ENCODE results near the gene PGAM4. TPM values are rescaled to one million over a fixed set of nuclear protein-coding genes. Genes with fewer than 3 reads are reported as not detected.
"Not testable (repeated sequence)": the region's sequence is repeated elsewhere in the genome, so short reads cannot be mapped to it uniquely, and the experiment has no call there.

The PGAM4 gene
- total RNA-seq, 6 experiments from 2014 or later: 0.23 to 0.65 TPM; not detected in 4

DNA sequence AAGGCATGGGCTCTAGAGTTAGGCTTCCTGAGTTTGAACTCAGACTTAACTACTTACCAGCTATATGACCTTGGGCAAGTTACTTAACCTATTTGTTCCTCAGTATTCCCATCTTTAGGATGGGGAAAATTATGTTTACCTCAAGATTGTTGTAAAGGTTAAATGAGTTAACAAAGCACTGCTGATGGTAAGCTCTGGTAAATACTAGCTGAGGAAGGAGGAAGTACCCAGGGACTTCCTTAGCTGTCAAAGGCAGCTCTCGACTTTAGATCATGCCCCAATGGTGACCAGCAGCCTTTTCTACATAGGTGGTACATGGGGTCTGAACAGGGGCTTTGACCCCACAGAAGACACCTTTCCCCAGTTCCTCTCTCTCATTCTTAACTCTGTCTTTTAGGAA, 38.9 kb downstream of the PGAM4 start:
- Mint-ChIP-seq H3K27me3 (ENCODE audit: insufficient read depth) (no peaks in the 10 kb centered on the region), H3K27ac (no peak overlapping the region), H3K4me3 (no peak overlapping the region), H3K36me3 (ENCODE audit: low read depth) (no peaks in the 10 kb centered on the region), H3K9me3 (no peaks in the 10 kb centered on the region), H3K4me1 (ENCODE audit: low read depth) (no peaks in the 10 kb centered on the region)
- TF ChIP-seq, protein P1, sequence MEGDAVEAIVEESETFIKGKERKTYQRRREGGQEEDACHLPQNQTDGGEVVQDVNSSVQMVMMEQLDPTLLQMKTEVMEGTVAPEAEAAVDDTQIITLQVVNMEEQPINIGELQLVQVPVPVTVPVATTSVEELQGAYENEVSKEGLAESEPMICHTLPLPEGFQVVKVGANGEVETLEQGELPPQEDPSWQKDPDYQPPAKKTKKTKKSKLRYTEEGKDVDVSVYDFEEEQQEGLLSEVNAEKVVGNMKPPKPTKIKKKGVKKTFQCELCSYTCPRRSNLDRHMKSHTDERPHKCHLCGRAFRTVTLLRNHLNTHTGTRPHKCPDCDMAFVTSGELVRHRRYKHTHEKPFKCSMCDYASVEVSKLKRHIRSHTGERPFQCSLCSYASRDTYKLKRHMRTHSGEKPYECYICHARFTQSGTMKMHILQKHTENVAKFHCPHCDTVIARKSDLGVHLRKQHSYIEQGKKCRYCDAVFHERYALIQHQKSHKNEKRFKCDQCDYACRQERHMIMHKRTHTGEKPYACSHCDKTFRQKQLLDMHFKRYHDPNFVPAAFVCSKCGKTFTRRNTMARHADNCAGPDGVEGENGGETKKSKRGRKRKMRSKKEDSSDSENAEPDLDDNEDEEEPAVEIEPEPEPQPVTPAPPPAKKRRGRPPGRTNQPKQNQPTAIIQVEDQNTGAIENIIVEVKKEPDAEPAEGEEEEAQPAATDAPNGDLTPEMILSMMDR (IDR thresholded peaks at IDR 0.05): no peak
- DNase-seq: no peak

DNA sequence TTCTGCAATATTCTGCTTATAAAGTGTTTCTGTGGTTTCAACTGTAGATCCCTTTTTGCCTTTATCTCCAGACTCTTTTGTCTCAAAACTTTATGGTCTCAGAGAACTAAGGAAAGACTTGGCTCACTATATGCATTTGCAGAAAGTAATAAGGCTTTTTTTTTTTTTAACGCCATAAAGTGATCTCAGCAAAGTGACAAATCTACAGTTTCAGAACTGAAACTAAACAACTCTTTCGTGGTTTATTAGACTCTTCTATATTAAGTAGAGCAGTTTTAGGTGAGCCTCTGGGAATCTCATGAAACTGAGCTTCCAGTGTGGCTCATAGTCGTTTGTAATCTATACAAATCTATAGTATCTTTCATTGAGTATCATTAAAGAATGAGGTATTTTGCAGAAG, 43.7 kb downstream of the PGAM4 start:
- no peak for DNase-seq
- TF ChIP-seq, protein P1 (IDR thresholded peaks at IDR 0.05): no peak
- H3K4me1 Mint-ChIP-seq (ENCODE audit: low read depth): no peaks in the 10 kb centered on the region
- H3K27me3 Mint-ChIP-seq (ENCODE audit: insufficient read depth): no peaks in the 10 kb centered on the region
- H3K9me3 Mint-ChIP-seq: no peaks in the 10 kb centered on the region
- H3K36me3 Mint-ChIP-seq (ENCODE audit: low read depth): no peaks in the 10 kb centered on the region
- H3K27ac Mint-ChIP-seq: no peak overlapping the region
- no peak overlapping the region for H3K4me3 Mint-ChIP-seq

DNA sequence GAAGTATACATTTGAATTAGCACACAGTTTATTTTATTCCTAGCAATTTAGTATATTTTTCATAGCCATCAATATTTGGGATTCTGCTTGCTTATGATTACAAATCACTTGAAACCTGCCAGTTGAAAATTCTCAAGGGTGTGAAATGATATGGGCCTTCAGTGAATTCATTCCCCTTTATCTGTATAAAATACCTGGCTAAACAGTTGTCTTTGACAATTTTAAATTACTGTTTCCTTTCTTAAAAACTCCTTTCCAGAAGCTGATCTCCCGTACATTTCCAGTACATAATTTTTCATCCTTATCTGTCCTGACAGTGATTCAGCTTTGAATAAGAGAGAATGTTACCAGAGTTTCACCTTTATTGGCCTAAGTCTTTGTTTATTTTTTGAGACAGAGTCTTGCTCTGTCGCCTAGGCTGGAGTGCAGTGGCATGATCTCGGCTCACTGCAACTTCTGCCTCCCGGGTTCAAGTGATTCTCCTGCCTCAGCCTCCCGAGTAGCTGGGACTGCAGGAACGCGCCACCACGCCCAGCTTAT, 45.0 kb downstream of the PGAM4 start:
- Mint-ChIP-seq H3K4me1 (ENCODE audit: low read depth) (no peaks in the 10 kb centered on the region), H3K36me3 (ENCODE audit: low read depth) (no peaks in the 10 kb centered on the region), H3K9me3 (no peaks in the 10 kb centered on the region), H3K27ac (no peak overlapping the region), H3K4me3 (no peak overlapping the region), H3K27me3 (ENCODE audit: insufficient read depth) (no peaks in the 10 kb centered on the region)
- no peak for DNase-seq
- TF ChIP-seq, protein P1 (IDR thresholded peaks at IDR 0.05): no peak

DNA sequence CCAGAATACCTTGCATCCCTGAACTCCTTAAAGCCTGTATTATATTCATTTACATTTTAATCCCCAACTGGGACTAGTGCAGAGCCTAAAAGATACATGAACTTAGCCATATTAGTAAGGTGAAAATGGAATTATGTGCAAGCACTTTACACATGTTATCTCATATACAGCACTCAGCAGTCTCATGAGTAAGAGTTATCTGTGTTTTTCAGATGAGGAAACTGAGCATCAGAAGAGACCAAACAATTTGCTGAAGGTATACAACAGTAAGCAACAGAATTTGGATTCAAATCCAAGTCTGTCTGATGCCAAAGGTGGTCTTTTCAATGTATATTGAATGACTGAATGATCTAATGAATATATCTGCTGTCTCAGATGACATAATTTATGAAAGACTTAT, 46.7 kb downstream of the PGAM4 start:
- Mint-ChIP-seq H3K27ac (no peak overlapping the region), H3K27me3 (ENCODE audit: insufficient read depth) (no peaks in the 10 kb centered on the region), H3K9me3 (no peaks in the 10 kb centered on the region), H3K4me3 (no peak overlapping the region), H3K4me1 (ENCODE audit: low read depth) (no peaks in the 10 kb centered on the region), H3K36me3 (ENCODE audit: low read depth) (no peaks in the 10 kb centered on the region)
- TF ChIP-seq, protein P1 (IDR thresholded peaks at IDR 0.05): no peak
- DNase-seq: no peak

DNA sequence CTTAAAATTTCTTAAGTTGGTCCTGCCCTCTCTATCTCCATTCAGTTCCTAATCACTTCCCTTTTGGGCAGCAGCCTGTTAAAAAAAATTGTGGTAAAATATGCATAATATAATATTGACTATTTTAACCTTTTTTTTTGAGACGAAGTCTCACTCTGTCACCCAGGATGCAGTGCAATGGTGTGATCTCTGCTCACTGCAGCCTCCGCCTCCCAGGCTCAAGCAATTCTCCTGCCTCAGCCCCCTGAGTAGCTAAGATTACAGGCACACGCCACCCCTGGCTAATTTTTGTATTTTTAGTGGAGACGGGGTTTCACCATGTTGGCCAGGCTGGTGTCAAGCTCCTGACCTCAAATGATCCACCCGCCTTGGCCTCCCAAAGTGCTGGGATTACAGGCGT, 50.1 kb downstream of the PGAM4 start:
- DNase-seq; H3K27ac Mint-ChIP-seq; H3K4me3 Mint-ChIP-seq; H3K36me3 Mint-ChIP-seq (ENCODE audit: low read depth); H3K4me1 Mint-ChIP-seq (ENCODE audit: low read depth); H3K27me3 Mint-ChIP-seq (ENCODE audit: insufficient read depth); H3K9me3 Mint-ChIP-seq: not testable (repeated sequence)

DNA sequence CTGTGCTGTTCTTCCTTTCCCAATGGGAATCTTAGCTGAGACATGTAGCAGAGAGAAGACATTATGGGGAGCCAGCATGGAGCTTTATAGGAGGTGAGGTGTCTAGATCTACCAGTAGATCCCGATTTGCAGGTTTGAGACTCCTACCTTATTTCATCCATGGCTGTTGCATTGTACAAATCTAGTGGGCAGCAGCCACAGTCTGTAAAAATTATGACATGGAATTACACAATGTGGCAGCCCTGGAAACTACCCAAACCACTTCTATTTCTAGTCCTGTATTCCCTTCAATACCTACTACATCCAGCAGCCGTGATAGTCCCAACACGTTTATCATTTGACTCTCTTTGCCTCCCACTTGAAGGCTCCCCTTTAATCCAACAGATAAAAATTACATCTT, 50.9 kb downstream of the PGAM4 start:
- Mint-ChIP-seq H3K36me3 (ENCODE audit: low read depth) (no peaks in the 10 kb centered on the region), H3K9me3 (no peaks in the 10 kb centered on the region), H3K27ac (no peak overlapping the region), H3K27me3 (ENCODE audit: insufficient read depth) (no peaks in the 10 kb centered on the region), H3K4me3 (no peak overlapping the region), H3K4me1 (ENCODE audit: low read depth) (no peaks in the 10 kb centered on the region)
- TF ChIP-seq, protein P1 (IDR thresholded peaks at IDR 0.05): no peak
- DNase-seq: no peak

Other genes with a start within 250 kb of the PGAM4 start
- 10 to 100 TPM; 49.4 to 65.1 (median 54.5) TPM for gene ATRX, start 183.4 kb downstream of the PGAM4 start, total RNA-seq (2021; fragmentation: NEBNext Ultra II Directional; extraction: Animal tissue kit (Norgen Biotek cat#: 25700))
- 10 to 100 TPM; 70.3 to 77.5 (median 74.2) TPM for gene MAGT1, start 74.2 kb downstream of the PGAM4 start, total RNA-seq (2021; fragmentation: NEBNext Ultra II Directional; extraction: Animal tissue kit (Norgen Biotek cat#: 25700))
- 100 to 1,000 TPM; 196 to 250 (median 231) TPM for gene COX7B, start 70.2 kb downstream of the PGAM4 start, total RNA-seq (2021; fragmentation: NEBNext Ultra II Directional; extraction: Animal tissue kit (Norgen Biotek cat#: 25700))
- gene ATP7A, start 58.9 kb downstream of the PGAM4 start, total RNA-seq (2021; fragmentation: NEBNext Ultra II Directional; extraction: Animal tissue kit (Norgen Biotek cat#: 25700)): 10 to 100 TPM in 1 of 6 experiments, 1 to 10 TPM in 5; 7.8 to 10.1 (median 8.9) TPM
- 100 to 1,000 TPM; 331 to 409 (median 375) TPM for gene PGK1, start 134.6 kb upstream of the PGAM4 start, total RNA-seq (2021; fragmentation: NEBNext Ultra II Directional; extraction: Animal tissue kit (Norgen Biotek cat#: 25700))
- 10 to 100 TPM; 17.2 to 30.9 (median 28.5) TPM for gene TAF9B, start 170.0 kb upstream of the PGAM4 start, total RNA-seq (2021; fragmentation: NEBNext Ultra II Directional; extraction: Animal tissue kit (Norgen Biotek cat#: 25700))

Data from HFFc6 (cell line).